Retina (tissue), 1 donor: ENCODE results near the gene KAT6B.

ENCODE experiments used
- DNase-seq: peaks from one replicate; pipeline ENCODE4 v3.0.0-alpha.2; 2016

The KAT6B gene

GRCh38 chr10:75021379-75022249, 195.2 kb downstream of the KAT6B start:
- DNase-seq, result no peak

GRCh38 chr10:75023074-75023473, 196.7 kb downstream of the KAT6B start:
- no peak for DNase-seq

GRCh38 chr10:75024971-75025523, 198.6 kb downstream of the KAT6B start:
- no peak for DNase-seq

- DNase-seq, result no peak
These were observed 201.6 kb downstream of the KAT6B start for GRCh38 chr10:75028049-75028448.

- no peak for DNase-seq
These were observed 202.3 kb downstream of the KAT6B start for GRCh38 chr10:75028748-75029147.

- DNase-seq, result no peak
These were observed 203.0 kb downstream of the KAT6B start for GRCh38 chr10:75029420-75029819.

GRCh38 chr10:75029857-75030256, 203.5 kb downstream of the KAT6B start:
- DNase-seq, result no peak

GRCh38 chr10:75030371-75030770, 204.0 kb downstream of the KAT6B start:
- no peak for DNase-seq

- no peak for DNase-seq
These were observed 205.7 kb downstream of the KAT6B start for GRCh38 chr10:75032119-75032518.

GRCh38 chr10:75032813-75033212, 206.4 kb downstream of the KAT6B start:
- no peak for DNase-seq

GRCh38 chr10:75033399-75034130, 207.2 kb downstream of the KAT6B start:
- no peak for DNase-seq

GRCh38 chr10:75034131-75034512, 207.7 kb downstream of the KAT6B start:
- no peak for DNase-seq

- no peak for DNase-seq
These were observed 208.4 kb downstream of the KAT6B start for GRCh38 chr10:75034714-75035258.

- no peak for DNase-seq
These were observed 209.7 kb downstream of the KAT6B start for GRCh38 chr10:75035975-75036708.

GRCh38 chr10:75037171-75038153, 211.1 kb downstream of the KAT6B start:
- DNase-seq, result no peak

GRCh38 chr10:75038335-75038734, 211.9 kb downstream of the KAT6B start:
- DNase-seq, result no peak

- no peak for DNase-seq
These were observed 214.2 kb downstream of the KAT6B start for GRCh38 chr10:75040576-75040975.

- DNase-seq, result no peak
These were observed 216.0 kb downstream of the KAT6B start for GRCh38 chr10:75042292-75042974.

- DNase-seq, result no peak
These were observed 217.1 kb downstream of the KAT6B start for GRCh38 chr10:75043256-75044131.

- DNase-seq, result no peak
These were observed 222.3 kb downstream of the KAT6B start for GRCh38 chr10:75048669-75049098.
